Measurements from ENCODE around the gene ADORA1.

The ADORA1 gene

DNA sequence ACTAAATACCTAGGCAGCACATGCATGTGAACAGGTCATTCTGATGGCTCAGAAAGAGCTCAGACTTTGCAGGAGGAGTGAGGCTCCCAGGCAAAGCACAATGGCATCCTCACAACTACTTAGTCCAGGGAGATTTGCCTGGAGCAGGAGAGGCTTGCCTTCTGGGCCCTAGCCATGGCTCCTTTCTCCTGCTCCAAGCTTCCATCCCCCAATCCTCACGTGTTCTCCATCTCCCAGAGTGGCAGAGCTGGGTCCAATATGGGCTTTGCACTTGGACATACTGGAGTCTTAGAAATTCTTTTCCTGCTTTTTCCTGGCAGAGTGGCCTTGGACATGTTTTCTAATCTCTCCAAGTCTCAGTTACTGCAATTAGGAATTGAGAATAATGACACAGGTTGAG lies 32.3 kb downstream of the ADORA1 start:
- Histone ChIP-seq H3K27ac (replicated peaks) (no peak overlapping the region), H3K4me3 (replicated peaks; ENCODE audit: insufficient read depth, low read length) (no peak overlapping the region), H3K27me3 (ENCODE audit: insufficient read depth, poor library complexity, severe bottlenecking) (no peaks in the 10 kb centered on the region)
- TF ChIP-seq, protein P1, sequence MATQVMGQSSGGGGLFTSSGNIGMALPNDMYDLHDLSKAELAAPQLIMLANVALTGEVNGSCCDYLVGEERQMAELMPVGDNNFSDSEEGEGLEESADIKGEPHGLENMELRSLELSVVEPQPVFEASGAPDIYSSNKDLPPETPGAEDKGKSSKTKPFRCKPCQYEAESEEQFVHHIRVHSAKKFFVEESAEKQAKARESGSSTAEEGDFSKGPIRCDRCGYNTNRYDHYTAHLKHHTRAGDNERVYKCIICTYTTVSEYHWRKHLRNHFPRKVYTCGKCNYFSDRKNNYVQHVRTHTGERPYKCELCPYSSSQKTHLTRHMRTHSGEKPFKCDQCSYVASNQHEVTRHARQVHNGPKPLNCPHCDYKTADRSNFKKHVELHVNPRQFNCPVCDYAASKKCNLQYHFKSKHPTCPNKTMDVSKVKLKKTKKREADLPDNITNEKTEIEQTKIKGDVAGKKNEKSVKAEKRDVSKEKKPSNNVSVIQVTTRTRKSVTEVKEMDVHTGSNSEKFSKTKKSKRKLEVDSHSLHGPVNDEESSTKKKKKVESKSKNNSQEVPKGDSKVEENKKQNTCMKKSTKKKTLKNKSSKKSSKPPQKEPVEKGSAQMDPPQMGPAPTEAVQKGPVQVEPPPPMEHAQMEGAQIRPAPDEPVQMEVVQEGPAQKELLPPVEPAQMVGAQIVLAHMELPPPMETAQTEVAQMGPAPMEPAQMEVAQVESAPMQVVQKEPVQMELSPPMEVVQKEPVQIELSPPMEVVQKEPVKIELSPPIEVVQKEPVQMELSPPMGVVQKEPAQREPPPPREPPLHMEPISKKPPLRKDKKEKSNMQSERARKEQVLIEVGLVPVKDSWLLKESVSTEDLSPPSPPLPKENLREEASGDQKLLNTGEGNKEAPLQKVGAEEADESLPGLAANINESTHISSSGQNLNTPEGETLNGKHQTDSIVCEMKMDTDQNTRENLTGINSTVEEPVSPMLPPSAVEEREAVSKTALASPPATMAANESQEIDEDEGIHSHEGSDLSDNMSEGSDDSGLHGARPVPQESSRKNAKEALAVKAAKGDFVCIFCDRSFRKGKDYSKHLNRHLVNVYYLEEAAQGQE (IDR thresholded peaks at IDR 0.05; ENCODE audit: insufficient replicate concordance, low read depth) = no peak
- TF ChIP-seq GABPA (IDR thresholded peaks at IDR 0.05; ENCODE audit: low read depth) (no peak), SPI1 (IDR thresholded peaks at IDR 0.05; ENCODE audit: borderline replicate concordance, low read depth) (no peak), POLR2AphosphoS5 (IDR thresholded peaks at IDR 0.05; ENCODE audit: low read depth) (no peak)
- TF ChIP-seq, protein P2, sequence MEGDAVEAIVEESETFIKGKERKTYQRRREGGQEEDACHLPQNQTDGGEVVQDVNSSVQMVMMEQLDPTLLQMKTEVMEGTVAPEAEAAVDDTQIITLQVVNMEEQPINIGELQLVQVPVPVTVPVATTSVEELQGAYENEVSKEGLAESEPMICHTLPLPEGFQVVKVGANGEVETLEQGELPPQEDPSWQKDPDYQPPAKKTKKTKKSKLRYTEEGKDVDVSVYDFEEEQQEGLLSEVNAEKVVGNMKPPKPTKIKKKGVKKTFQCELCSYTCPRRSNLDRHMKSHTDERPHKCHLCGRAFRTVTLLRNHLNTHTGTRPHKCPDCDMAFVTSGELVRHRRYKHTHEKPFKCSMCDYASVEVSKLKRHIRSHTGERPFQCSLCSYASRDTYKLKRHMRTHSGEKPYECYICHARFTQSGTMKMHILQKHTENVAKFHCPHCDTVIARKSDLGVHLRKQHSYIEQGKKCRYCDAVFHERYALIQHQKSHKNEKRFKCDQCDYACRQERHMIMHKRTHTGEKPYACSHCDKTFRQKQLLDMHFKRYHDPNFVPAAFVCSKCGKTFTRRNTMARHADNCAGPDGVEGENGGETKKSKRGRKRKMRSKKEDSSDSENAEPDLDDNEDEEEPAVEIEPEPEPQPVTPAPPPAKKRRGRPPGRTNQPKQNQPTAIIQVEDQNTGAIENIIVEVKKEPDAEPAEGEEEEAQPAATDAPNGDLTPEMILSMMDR (IDR thresholded peaks at IDR 0.05; ENCODE audit: insufficient read depth, low read length) = no peak
- no peak for DNase-seq (ENCODE audit: low read depth in 1 of 2, low spot score in 1 of 2)

DNA sequence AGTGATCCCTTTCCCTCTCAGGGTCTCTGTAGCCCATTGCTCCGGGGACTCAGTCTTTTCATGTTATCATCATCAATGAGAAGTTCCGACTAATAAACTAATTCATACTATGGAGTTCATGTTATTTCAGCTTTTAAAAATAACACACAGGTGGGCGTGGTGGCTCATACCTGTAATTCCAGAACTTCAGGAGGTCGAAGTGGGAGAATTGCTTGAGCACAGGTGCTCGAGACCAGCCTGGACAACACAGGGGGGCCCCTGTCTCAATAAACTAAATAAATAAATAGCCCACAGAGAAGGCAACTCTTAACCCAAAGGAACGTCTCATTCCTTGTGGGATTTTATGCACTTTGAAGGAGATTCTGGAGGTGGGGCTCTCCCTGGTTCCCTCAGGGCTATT lies 33.6 kb downstream of the ADORA1 start:
- no peak for DNase-seq (ENCODE audit: low read depth in 1 of 2, low spot score in 1 of 2)
- TF ChIP-seq SPI1 (IDR thresholded peaks at IDR 0.05; ENCODE audit: borderline replicate concordance, low read depth) (no peak), GABPA (IDR thresholded peaks at IDR 0.05; ENCODE audit: low read depth) (no peak), POLR2AphosphoS5 (IDR thresholded peaks at IDR 0.05; ENCODE audit: low read depth) (no peak)
- TF ChIP-seq, protein P2 (IDR thresholded peaks at IDR 0.05; ENCODE audit: insufficient read depth, low read length) = no peak
- TF ChIP-seq, protein P1 (IDR thresholded peaks at IDR 0.05; ENCODE audit: insufficient replicate concordance, low read depth) = no peak
- Histone ChIP-seq H3K4me3 (replicated peaks; ENCODE audit: insufficient read depth, low read length) (no peak overlapping the region), H3K27me3 (ENCODE audit: insufficient read depth, poor library complexity, severe bottlenecking) (no peaks in the 10 kb centered on the region), H3K27ac (replicated peaks) (no peak overlapping the region)

DNA sequence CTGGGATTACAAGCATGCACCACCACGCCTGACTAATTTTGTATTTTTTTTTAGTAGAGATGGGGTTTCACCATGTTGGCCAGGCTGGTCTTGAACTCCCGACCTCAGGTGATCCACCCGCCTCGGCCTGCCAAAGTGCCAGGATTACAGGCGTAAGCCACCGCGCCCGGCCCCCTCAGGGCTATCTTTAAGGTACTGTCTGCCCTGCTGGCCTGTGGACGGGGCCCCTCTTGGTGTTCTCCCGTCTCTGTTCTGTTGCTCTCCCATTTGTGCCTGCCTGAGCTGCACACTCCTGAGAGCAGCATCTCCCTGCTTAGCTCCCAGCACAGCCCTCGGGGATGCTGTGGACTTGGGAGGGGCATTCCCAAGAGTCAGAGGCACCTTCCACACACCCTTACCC lies 34.2 kb downstream of the ADORA1 start:
- TF ChIP-seq GABPA (IDR thresholded peaks at IDR 0.05; ENCODE audit: low read depth) (no peak), POLR2AphosphoS5 (IDR thresholded peaks at IDR 0.05; ENCODE audit: low read depth) (no peak), SPI1 (IDR thresholded peaks at IDR 0.05; ENCODE audit: borderline replicate concordance, low read depth) (no peak)
- TF ChIP-seq, protein P1 (IDR thresholded peaks at IDR 0.05; ENCODE audit: insufficient replicate concordance, low read depth) = no peak
- TF ChIP-seq, protein P2 (IDR thresholded peaks at IDR 0.05; ENCODE audit: insufficient read depth, low read length) = no peak
- Histone ChIP-seq H3K27ac (replicated peaks) (no peak overlapping the region), H3K27me3 (ENCODE audit: insufficient read depth, poor library complexity, severe bottlenecking) (no peaks in the 10 kb centered on the region), H3K4me3 (replicated peaks; ENCODE audit: insufficient read depth, low read length) (no peak overlapping the region)
- DNase-seq (ENCODE audit: low read depth in 1 of 2, low spot score in 1 of 2) = no peak
